GM13977 (cell line): ENCODE results near the gene SLC16A9.

Source experiments
- DNase-seq: peaks from one replicate; pipeline ENCODE4 v3.0.0; 2012; ENCODE audit warnings: low spot score
- in situ Hi-C: fragments of 300-500 bp; cut with MboI; formaldehyde crosslinking; loops from one replicate; pipeline ENCODE4 v1.12.0; 2022; ENCODE audit warnings: low sequenced_read_pairs, low pct_unique_long_range_greater_than_20kb, mixed read lengths, inconsistent platforms; ENCODE audit not compliant: unreplicated experiment
- TF ChIP-seq, protein P1 (sequence below): IDR thresholded peaks from 2 replicates; pipeline ENCODE4 v1.5.1; 2012; ENCODE audit warnings: mild to moderate bottlenecking, control low read depth; ENCODE audit not compliant: insufficient read depth; ENCODE audit errors: extremely low read depth, missing control alignments

The SLC16A9 gene, protein sequence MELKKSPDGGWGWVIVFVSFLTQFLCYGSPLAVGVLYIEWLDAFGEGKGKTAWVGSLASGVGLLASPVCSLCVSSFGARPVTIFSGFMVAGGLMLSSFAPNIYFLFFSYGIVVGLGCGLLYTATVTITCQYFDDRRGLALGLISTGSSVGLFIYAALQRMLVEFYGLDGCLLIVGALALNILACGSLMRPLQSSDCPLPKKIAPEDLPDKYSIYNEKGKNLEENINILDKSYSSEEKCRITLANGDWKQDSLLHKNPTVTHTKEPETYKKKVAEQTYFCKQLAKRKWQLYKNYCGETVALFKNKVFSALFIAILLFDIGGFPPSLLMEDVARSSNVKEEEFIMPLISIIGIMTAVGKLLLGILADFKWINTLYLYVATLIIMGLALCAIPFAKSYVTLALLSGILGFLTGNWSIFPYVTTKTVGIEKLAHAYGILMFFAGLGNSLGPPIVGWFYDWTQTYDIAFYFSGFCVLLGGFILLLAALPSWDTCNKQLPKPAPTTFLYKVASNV

DNA sequence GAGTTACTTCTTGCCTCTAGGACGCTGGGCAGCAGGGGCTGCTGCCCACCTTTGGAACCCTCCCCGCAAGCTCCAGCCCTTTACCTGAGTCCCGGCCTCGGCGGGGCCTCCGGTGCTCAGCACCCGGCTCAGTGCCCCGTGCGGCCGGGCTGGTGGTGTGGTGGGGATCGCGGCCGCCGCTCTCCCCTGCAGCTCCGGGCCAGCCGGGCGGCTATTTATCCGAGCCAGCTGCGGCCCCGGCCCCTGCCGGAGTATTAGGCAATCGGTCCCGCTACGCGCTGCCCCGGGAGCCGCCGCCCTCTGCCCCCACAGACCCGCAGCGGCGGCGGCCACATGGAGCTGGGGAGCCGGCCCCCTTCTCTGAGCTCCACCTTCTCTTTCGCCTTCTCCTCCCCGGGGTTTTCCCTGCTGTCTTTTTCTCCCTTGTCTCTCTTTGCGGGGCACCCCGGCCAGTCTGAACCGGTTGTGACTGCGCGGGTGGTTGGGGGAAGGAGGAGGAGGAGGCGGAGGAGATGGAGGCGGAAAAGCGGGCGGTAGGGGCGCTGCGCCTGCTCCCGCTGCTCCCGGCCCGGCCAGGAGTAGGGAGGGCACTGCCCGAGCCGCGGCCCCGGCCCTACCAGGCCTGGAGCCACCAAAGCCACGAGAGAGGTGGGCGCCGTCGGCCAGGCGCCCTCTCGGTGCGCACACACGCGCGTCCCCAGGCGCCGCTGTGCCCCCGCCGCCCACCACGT is at the start of gene SLC16A9:
Gene SLC16A9, minus strand, starts transcription at position 456 of the 731 bp plus-strand sequence. CDS start 25,559 bp downstream, outside the sequence.
- in situ Hi-C loops, result no loop called here
- peak; percentile 89 for DNase-seq
- TF ChIP-seq, protein P1, sequence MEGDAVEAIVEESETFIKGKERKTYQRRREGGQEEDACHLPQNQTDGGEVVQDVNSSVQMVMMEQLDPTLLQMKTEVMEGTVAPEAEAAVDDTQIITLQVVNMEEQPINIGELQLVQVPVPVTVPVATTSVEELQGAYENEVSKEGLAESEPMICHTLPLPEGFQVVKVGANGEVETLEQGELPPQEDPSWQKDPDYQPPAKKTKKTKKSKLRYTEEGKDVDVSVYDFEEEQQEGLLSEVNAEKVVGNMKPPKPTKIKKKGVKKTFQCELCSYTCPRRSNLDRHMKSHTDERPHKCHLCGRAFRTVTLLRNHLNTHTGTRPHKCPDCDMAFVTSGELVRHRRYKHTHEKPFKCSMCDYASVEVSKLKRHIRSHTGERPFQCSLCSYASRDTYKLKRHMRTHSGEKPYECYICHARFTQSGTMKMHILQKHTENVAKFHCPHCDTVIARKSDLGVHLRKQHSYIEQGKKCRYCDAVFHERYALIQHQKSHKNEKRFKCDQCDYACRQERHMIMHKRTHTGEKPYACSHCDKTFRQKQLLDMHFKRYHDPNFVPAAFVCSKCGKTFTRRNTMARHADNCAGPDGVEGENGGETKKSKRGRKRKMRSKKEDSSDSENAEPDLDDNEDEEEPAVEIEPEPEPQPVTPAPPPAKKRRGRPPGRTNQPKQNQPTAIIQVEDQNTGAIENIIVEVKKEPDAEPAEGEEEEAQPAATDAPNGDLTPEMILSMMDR, result peak; percentile 21

DNA sequence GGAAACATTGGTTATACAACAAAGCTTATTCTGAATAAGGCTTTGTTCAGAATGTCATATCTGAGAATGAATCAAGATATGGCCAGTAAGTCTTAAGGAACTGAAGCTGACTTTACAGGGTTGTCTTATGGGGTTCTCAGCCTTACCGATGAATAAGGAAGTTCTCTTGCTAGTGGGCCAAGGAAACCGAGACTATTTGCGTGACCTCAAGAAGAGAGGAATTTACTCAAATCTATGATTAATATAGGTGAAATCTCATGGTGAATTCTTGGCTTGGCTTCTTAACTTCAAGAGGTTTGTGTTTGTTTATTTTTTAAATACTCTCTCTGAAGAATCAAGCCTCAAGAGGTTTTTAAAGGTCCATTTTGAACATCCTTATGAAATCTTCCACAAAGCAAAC is 48.3 kb upstream of the SLC16A9 start:
- in situ Hi-C loops, result no loop called here
- TF ChIP-seq, protein P1, result no peak
- no peak for DNase-seq

DNA sequence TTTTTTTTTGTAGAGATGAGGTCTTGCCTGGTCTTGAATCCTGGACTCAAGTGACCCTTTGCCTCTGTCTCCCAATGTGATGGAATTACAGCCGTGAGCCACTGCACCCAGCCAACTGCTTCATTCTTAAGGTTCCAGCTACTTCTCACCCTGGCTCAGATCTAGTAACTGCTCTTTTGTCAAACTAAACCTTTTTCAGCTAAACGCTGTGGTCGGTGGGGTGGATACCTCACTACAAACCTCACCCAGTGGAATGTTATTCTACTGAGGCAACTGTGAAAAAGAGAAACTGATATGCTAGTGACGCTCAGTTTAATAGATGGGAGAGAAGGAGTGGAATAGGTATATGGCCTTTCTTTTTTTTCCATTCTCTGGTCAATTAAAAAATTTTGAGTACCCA is 45.3 kb upstream of the SLC16A9 start:
- in situ Hi-C loops, result no loop called here
- no peak for DNase-seq
- TF ChIP-seq, protein P1, result no peak

DNA sequence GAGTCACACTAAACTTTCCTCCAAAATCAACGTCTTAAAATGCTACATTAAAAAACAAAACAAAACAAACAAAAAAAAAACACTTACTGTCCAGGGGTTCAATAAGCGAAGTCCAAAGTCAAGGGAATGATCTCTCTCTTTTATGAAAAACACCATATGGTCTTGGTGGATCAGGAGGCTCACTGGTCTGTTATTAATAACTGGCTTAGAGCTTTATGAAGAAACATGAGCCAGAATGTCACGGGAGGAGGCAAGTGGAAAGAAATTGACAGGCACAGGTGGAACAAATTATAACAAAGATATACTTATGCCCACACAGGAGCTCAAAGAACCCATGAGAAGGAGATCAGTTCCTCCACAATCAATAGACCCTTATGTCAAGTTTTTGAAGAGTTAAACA is 43.6 kb upstream of the SLC16A9 start, which contains the start of gene MRLN:
Gene MRLN, minus strand, starts transcription at position 189 of the 400 bp plus-strand sequence.
- in situ Hi-C loops, result no loop called here
- no peak for DNase-seq
- TF ChIP-seq, protein P1, result no peak

DNA sequence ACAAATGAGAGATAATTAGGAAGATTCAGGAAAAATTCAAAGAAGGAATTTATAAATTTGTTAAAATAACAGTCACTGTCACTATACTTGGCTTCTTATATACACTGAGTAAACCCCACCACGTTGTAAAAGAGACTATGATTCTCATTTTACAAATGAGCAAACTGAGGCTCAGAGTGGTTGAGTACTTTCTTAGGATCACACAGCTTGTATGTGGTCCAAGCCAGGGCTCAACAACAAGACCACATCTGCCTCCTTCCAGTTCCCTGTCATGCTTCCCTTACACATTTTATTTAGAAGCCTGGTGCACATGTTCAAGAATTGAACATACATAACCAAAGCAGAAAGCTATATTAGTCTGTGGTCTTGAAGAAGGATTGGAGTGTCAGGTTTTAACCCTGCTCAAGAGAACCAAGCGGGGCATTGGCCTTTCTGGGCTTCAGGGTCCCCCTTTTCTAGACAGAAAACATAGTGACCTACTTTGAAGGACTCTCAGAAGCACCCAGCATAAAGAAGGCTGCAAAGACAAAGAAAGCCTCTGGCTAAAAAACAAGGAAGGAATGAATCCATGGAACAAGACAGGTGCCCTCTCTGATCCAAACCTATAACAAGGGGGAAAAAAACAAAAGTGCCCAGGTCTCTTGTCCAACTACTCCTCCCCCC is 42.8 kb upstream of the SLC16A9 start:
- in situ Hi-C loops, result no loop called here
- TF ChIP-seq, protein P1, result no peak
- no peak for DNase-seq
